SK-N-SH treated with all-trans-retinoic acid at 6 μM for 48 hours (cell line): ENCODE measurements around the gene COL7A1.

Experiments used
- ATAC-seq: fragments of 200-7000 bp; cut with Tn5 transposase; 3 replicates; pipeline ENCODE4 v1.9.1; 2020; ENCODE audit warnings: mild to moderate bottlenecking, moderate library complexity
- ARNTL ChIP-seq: fragments of 450-650 bp; formaldehyde crosslinking; IDR thresholded peaks from 2 replicates; pipeline ENCODE4 v1.5.0; 2020; ENCODE audit warnings: low read depth, mild to moderate bottlenecking, moderate library complexity, borderline replicate concordance
- BACH2 ChIP-seq: fragments of 250-450 bp; sonication (Bioruptor Pico); IDR thresholded peaks from 2 replicates; pipeline ENCODE4 v1.9.0; 2021; ENCODE audit warnings: mild to moderate bottlenecking, borderline replicate concordance
- CSDC2 ChIP-seq: fragments of 250-450 bp; sonication (Bioruptor Pico); IDR thresholded peaks from 2 replicates; pipeline ENCODE4 v1.5.0; 2020; ENCODE audit warnings: mild to moderate bottlenecking, moderate library complexity
- ESRRG ChIP-seq: fragments of 250-450 bp; sonication (Bioruptor Pico); IDR thresholded peaks from 2 replicates; pipeline ENCODE4 v1.6.1; 2021; ENCODE audit warnings: mild to moderate bottlenecking
- GLIS3 ChIP-seq: fragments of 250-450 bp; sonication (Bioruptor Pico); IDR thresholded peaks from 2 replicates; pipeline ENCODE4 v1.5.0; 2020; ENCODE audit warnings: mild to moderate bottlenecking, moderate library complexity
- ISL1 ChIP-seq: fragments of 250-450 bp; sonication (Bioruptor Pico); IDR thresholded peaks from 2 replicates; pipeline ENCODE4 v2.1.2; 2022; ENCODE audit warnings: mild to moderate bottlenecking, moderate library complexity
- OSR1 ChIP-seq: fragments of 250-450 bp; sonication (Bioruptor Pico); IDR thresholded peaks from 2 replicates; pipeline ENCODE4 v1.8.0; 2022; ENCODE audit warnings: moderate library complexity, mild to moderate bottlenecking, inconsistent platforms
- PPARA ChIP-seq: fragments of 250-450 bp; sonication (Bioruptor Pico); IDR thresholded peaks from 2 replicates; pipeline ENCODE4 v1.5.0; 2020; ENCODE audit warnings: mild to moderate bottlenecking, borderline replicate concordance
- RARB ChIP-seq: fragments of 250-450 bp; sonication (Bioruptor Pico); IDR thresholded peaks from 2 replicates; pipeline ENCODE4 v1.8.0; 2021; ENCODE audit warnings: mild to moderate bottlenecking, moderate library complexity
- SNAI2 ChIP-seq: fragments of 250-450 bp; sonication (Bioruptor Pico); IDR thresholded peaks from 2 replicates; pipeline ENCODE4 v1.5.0; 2020; ENCODE audit warnings: mild to moderate bottlenecking, moderate library complexity
- TCF4 ChIP-seq: fragments of 250-450 bp; sonication (Bioruptor Pico); IDR thresholded peaks from 2 replicates; pipeline ENCODE4 v1.8.0; 2021; ENCODE audit warnings: mild to moderate bottlenecking, moderate library complexity, borderline replicate concordance
- TOX ChIP-seq: fragments of 250-450 bp; sonication (Bioruptor Pico); IDR thresholded peaks from 2 replicates; pipeline ENCODE4 v1.8.0; 2021; ENCODE audit warnings: mild to moderate bottlenecking, moderate library complexity, borderline replicate concordance
- ZC3H10 ChIP-seq: fragments of 250-450 bp; sonication (Bioruptor Pico); IDR thresholded peaks from 2 replicates; pipeline ENCODE4 v1.5.1; 2021; ENCODE audit warnings: mild to moderate bottlenecking, moderate library complexity
- ZFP3 ChIP-seq: fragments of 250-450 bp; sonication (Bioruptor Pico); IDR thresholded peaks from 2 replicates; pipeline ENCODE4 v1.5.0; 2020; ENCODE audit warnings: mild to moderate bottlenecking, moderate library complexity
- ZFP30 ChIP-seq: fragments of 450-650 bp; formaldehyde crosslinking; IDR thresholded peaks from 2 replicates; pipeline ENCODE4 v1.5.0; 2022; ENCODE audit warnings: mild to moderate bottlenecking, moderate library complexity
- ZNF565 ChIP-seq: fragments of 450-650 bp; formaldehyde crosslinking; conservative IDR thresholded peaks from 2 replicates; pipeline ENCODE4 v1.5.0; 2020; ENCODE audit warnings: low read depth, mild to moderate bottlenecking, moderate library complexity
- ZNF8 ChIP-seq: fragments of 450-650 bp; formaldehyde crosslinking; IDR thresholded peaks from 2 replicates; pipeline ENCODE4 v1.5.0; 2020; ENCODE audit warnings: mild to moderate bottlenecking, moderate library complexity
- TF ChIP-seq, protein P1 (sequence below): fragments of 250-450 bp; sonication (Bioruptor Pico); IDR thresholded peaks from 2 replicates; pipeline ENCODE4 v1.5.1; 2021; ENCODE audit warnings: mild to moderate bottlenecking, moderate library complexity
- TF ChIP-seq, protein P2 (sequence below): fragments of 250-450 bp; sonication (Bioruptor Pico); IDR thresholded peaks from 2 replicates; pipeline ENCODE4 v1.8.0; 2021; ENCODE audit warnings: low read depth, mild to moderate bottlenecking, moderate library complexity, borderline replicate concordance
- TF ChIP-seq, protein P3 (sequence below): fragments of 250-450 bp; sonication (Bioruptor Pico); IDR thresholded peaks from 2 replicates; pipeline ENCODE4 v1.5.1; 2020; ENCODE audit warnings: low read depth, mild to moderate bottlenecking, moderate library complexity
- TF ChIP-seq, protein P4 (sequence below): fragments of 250-450 bp; sonication (Bioruptor Pico); IDR thresholded peaks from 2 replicates; pipeline ENCODE4 v1.8.0; 2020; ENCODE audit warnings: mild to moderate bottlenecking, moderate library complexity, borderline replicate concordance
- TF ChIP-seq, protein P5 (sequence below): fragments of 250-450 bp; sonication (Bioruptor Pico); IDR thresholded peaks from 2 replicates; pipeline ENCODE4 v1.5.0; 2020; ENCODE audit warnings: mild to moderate bottlenecking, moderate library complexity

The COL7A1 gene

DNA sequence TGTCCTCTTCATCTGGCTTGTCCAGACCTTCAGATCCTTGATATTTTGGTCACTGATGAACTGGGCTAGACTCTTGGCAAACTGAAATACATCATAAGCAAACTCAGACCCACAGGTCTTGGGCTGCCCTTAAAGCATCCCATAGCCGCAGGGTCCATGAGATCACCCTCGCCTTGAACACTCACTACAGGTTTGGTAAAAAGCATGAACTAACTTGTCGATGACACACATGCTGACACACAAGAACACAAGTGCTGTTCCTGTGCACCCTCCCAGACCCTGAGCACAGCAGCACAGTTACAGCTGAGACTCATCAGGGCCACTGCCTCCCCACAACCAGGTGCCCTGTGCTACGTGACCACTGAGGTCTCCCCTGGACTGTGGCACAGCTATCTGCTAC is 59.6 kb downstream of the COL7A1 start:
- ATAC-seq: no peak
- TF ChIP-seq GLIS3 (no peak), TCF4 (CRISPR knock-in tag) (no peak), BACH2 (no peak), ARNTL (CRISPR knock-in tag) (no peak), CSDC2 (no peak), ISL1 (CRISPR knock-in tag) (no peak), ZC3H10 (CRISPR knock-in tag) (no peak), ESRRG (CRISPR knock-in tag) (no peak), ZNF8 (CRISPR knock-in tag) (no peak), PPARA (no peak), TOX (CRISPR knock-in tag) (no peak), RARB (CRISPR knock-in tag) (no peak), SNAI2 (CRISPR knock-in tag) (no peak), OSR1 (no peak), ZFP30 (CRISPR knock-in tag) (no peak), ZFP3 (no peak)
- TF ChIP-seq, protein P1, sequence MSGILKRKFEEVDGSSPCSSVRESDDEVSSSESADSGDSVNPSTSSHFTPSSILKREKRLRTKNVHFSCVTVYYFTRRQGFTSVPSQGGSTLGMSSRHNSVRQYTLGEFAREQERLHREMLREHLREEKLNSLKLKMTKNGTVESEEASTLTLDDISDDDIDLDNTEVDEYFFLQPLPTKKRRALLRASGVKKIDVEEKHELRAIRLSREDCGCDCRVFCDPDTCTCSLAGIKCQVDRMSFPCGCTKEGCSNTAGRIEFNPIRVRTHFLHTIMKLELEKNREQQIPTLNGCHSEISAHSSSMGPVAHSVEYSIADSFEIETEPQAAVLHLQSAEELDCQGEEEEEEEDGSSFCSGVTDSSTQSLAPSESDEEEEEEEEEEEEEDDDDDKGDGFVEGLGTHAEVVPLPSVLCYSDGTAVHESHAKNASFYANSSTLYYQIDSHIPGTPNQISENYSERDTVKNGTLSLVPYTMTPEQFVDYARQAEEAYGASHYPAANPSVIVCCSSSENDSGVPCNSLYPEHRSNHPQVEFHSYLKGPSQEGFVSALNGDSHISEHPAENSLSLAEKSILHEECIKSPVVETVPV: no peak
- TF ChIP-seq, protein P2, sequence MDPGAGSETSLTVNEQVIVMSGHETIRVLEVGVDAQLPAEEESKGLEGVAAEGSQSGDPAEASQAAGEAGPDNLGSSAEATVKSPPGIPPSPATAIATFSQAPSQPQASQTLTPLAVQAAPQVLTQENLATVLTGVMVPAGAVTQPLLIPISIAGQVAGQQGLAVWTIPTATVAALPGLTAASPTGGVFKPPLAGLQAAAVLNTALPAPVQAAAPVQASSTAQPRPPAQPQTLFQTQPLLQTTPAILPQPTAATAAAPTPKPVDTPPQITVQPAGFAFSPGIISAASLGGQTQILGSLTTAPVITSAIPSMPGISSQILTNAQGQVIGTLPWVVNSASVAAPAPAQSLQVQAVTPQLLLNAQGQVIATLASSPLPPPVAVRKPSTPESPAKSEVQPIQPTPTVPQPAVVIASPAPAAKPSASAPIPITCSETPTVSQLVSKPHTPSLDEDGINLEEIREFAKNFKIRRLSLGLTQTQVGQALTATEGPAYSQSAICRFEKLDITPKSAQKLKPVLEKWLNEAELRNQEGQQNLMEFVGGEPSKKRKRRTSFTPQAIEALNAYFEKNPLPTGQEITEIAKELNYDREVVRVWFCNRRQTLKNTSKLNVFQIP: no peak
- TF ChIP-seq, protein P3, sequence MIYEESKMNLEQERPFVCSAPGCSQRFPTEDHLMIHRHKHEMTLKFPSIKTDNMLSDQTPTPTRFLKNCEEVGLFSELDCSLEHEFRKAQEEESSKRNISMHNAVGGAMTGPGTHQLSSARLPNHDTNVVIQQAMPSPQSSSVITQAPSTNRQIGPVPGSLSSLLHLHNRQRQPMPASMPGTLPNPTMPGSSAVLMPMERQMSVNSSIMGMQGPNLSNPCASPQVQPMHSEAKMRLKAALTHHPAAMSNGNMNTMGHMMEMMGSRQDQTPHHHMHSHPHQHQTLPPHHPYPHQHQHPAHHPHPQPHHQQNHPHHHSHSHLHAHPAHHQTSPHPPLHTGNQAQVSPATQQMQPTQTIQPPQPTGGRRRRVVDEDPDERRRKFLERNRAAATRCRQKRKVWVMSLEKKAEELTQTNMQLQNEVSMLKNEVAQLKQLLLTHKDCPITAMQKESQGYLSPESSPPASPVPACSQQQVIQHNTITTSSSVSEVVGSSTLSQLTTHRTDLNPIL: no peak
- TF ChIP-seq, protein P4, sequence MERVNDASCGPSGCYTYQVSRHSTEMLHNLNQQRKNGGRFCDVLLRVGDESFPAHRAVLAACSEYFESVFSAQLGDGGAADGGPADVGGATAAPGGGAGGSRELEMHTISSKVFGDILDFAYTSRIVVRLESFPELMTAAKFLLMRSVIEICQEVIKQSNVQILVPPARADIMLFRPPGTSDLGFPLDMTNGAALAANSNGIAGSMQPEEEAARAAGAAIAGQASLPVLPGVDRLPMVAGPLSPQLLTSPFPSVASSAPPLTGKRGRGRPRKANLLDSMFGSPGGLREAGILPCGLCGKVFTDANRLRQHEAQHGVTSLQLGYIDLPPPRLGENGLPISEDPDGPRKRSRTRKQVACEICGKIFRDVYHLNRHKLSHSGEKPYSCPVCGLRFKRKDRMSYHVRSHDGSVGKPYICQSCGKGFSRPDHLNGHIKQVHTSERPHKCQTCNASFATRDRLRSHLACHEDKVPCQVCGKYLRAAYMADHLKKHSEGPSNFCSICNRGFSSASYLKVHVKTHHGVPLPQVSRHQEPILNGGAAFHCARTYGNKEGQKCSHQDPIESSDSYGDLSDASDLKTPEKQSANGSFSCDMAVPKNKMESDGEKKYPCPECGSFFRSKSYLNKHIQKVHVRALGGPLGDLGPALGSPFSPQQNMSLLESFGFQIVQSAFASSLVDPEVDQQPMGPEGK (CRISPR knock-in tag): no peak
- TF ChIP-seq, all 23 proteins: peak for 0

DNA sequence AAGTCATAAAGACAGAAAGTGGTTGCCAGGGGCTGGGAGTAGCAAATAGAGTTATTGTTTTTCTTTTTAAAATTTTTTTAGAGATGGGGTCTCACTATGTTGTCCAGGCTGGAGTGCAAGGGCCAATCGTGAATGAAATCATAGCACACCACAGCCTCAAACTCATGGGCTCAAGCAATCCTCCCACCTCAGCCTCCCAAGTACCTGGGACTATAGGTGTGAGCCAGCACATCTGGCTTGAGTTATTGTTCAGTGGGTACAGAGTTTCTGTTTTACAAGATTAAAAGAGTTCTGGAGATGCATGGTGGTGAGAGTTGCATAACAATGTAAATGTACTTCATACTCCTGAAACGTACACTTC is 62.2 kb downstream of the COL7A1 start:
- TF ChIP-seq ZNF565: no peak
- TF ChIP-seq, protein P4 (CRISPR knock-in tag): no peak
- no peak for TF ChIP-seq RARB (CRISPR knock-in tag)
- TF ChIP-seq ZNF8 (CRISPR knock-in tag): no peak
- TF ChIP-seq, protein P1: no peak
- no peak for TF ChIP-seq PPARA
- no peak for TF ChIP-seq TOX (CRISPR knock-in tag)
- ATAC-seq: no peak

DNA sequence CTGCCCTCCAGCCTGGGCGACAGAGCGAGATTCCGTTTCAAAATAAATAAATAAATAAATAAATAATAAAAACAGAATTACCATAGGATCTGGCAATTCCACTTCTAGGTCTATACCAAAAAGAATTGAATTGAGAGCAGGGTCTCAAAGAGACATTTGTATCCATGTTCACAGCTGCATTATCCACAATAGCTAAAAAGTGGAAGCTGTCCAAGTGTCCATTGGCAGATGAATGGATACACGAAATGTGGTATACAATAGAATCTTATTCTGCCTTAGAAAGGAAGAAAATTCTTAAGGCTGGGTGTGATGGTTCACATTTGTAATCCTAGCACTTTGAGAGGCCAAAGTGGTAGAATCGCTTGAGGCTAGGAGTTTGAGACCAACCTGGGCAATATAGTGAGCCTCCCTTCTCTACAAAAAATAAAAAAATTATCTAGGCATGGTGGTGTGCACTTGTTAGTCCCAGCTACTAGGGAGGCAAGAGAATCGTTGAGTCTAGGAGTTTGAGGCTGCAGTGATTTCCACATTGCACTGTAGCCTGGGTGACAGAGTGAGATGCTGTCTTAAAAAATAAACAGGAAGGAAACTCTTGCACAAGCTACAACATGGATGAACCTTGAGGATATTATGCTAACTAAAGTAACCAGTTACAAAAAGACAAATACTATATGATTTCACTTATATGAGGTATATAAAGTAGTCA is 62.7 kb downstream of the COL7A1 start:
- ATAC-seq: no peak
- no peak for TF ChIP-seq TOX (CRISPR knock-in tag)
- no peak for TF ChIP-seq TCF4 (CRISPR knock-in tag)
- no peak for TF ChIP-seq PPARA
- TF ChIP-seq CSDC2: no peak
- TF ChIP-seq, protein P5, sequence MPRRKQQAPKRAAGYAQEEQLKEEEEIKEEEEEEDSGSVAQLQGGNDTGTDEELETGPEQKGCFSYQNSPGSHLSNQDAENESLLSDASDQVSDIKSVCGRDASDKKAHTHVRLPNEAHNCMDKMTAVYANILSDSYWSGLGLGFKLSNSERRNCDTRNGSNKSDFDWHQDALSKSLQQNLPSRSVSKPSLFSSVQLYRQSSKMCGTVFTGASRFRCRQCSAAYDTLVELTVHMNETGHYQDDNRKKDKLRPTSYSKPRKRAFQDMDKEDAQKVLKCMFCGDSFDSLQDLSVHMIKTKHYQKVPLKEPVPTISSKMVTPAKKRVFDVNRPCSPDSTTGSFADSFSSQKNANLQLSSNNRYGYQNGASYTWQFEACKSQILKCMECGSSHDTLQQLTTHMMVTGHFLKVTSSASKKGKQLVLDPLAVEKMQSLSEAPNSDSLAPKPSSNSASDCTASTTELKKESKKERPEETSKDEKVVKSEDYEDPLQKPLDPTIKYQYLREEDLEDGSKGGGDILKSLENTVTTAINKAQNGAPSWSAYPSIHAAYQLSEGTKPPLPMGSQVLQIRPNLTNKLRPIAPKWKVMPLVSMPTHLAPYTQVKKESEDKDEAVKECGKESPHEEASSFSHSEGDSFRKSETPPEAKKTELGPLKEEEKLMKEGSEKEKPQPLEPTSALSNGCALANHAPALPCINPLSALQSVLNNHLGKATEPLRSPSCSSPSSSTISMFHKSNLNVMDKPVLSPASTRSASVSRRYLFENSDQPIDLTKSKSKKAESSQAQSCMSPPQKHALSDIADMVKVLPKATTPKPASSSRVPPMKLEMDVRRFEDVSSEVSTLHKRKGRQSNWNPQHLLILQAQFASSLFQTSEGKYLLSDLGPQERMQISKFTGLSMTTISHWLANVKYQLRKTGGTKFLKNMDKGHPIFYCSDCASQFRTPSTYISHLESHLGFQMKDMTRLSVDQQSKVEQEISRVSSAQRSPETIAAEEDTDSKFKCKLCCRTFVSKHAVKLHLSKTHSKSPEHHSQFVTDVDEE (CRISPR knock-in tag): no peak
- TF ChIP-seq, protein P3: no peak
- TF ChIP-seq, protein P4 (CRISPR knock-in tag): no peak
- TF ChIP-seq GLIS3: no peak
